GM21528 (cell line): ENCODE data around the gene DKK2.

Source experiments
- ATAC-seq: cut with Tn5 transposase; IDR thresholded peaks from one replicate; pipeline ENCODE4 v1.9.1; 2021; ENCODE audit warnings: mild to moderate bottlenecking, moderate library complexity; ENCODE audit not compliant: unreplicated experiment, low FRiP score

Gene DKK2

GRCh38 chr4:107017443-107018343, 18.4 kb downstream of the DKK2 start:
- no peak for ATAC-seq

- ATAC-seq = no peak
Observed at GRCh38 chr4:107011312-107011711, 24.8 kb downstream of the DKK2 start.

DNA sequence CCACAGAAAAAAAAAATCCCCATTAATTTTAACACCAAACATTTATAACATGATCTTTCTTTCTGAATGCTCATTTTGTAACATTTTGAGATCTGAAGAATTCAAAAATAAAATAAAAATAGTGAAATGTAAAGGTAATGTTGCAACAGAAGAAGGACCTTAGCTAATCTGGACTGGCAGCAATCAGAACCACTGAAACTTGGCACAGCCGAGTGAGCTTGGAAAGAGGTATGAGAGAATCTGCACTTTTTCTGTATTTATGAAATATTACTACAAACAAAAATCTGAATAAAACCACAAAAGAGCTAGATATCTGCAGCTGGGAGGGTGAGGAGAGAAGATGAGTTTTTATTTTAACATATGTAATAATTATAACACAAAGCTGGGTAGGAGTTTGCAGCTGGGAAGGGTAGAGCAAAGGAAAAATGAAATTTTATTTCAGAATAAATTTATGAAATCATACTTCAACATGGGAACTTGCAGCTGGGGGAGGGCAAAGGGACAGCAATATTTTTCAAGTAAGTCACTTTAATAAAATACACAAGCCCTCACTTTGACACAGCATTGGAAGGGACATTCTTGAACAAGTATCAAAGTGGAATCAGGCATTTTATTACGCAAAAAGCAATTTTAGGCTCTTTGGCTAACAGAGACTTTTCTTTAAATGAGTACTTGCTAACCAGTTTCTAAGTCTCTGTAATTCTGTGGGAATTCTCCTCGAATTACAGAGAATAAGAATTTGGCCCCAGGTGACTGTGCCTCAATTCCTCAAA, 26.7 kb downstream of the DKK2 start:
- no peak for ATAC-seq

DNA sequence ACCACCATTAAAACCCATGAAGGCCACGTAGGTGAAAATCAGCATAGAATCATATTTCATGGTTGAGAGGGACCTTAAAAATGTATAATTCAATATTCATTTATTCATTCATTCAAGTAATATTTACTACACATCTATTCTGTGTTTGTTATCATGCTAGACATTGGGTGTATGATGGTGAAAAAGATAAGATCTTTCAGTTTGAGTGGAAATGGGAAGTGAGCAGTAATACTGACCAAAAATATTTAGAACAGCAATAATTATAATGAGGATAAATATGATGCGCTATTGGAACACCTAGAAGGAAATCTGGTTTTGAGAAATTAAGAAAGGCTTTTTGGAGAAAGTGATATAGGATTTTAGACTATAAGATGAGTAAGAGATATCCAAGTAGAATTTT, 28.0 kb downstream of the DKK2 start:
- ATAC-seq = no peak

DNA sequence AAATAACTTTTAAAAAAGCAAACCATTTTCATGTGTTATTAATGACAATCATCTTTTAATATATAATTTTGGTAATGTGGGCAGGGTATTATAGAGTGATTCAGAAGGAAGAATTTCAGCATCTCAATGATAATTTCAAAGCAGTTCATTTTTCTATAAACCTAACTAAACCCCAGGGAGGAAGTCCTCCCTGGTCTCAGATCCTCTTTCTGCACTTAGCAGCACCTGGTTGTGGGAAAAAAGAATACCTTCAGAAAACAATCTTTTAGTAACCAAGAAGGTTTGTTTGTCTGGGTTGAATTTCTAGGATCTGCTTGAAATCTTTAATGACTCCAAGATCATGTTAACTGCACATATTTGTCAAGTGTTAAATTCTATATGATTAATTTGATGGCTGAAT, 29.9 kb downstream of the DKK2 start:
- ATAC-seq = no peak

GRCh38 chr4:106996490-106996889, 39.6 kb downstream of the DKK2 start:
- no peak for ATAC-seq

DNA sequence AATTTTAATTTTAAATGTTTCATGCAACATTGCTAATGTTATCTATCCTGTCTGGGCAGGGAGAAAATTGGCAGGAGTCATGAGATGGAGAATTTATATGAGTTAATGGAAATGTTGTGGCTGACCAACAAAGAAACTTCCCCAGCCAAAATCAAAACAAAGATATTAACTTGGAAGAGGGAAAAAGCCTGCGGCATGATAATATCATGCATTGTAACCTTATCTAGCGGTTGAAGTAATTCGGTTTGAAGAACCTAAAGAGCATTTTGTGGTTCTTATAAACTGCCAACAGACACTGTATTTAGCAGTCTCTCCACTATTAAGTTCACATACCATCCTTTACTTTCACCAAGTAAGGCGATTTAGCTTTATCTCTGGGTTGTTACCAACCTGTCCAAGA, 42.3 kb downstream of the DKK2 start:
- ATAC-seq = no peak

GRCh38 chr4:106987311-106987710, 48.8 kb downstream of the DKK2 start:
- ATAC-seq = no peak

DNA sequence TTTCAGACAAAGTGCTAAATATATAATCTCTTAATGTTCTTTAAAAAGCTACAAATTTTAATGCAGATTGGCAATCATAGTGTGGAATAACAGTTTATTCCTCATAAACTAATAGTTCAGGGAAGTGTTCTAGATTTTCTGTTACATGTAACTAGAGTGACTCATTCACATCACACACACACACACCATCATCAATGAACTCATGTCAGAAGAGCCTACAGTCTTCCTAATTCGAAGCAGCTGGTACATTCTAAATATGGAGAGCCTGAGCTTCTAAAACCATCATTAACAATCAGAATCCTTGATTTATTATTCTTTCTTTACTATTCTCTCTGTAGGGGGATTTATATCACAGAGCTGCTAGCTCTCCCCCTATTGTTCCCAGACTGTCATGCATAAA, 49.6 kb downstream of the DKK2 start:
- ATAC-seq = no peak

DNA sequence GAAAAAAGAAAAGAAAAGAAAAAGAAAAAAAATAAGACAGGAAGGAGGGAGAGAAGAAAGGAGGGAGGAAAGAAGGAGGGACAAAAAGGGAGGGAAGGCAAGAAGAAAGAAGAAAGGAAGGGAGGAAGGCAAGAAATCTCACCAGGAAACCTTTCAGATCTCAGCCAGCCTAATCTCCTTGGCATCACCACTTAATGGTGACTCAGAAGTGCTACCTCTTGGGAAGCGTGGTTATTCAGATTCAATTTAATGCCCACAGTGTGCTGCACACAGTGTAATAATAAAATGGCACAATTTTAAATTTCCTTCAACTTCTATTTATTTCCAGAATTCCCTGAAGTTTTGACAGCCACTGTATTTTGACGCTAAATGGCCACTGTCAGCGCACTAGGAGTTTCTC, 50.3 kb downstream of the DKK2 start:
- ATAC-seq = no peak

DNA sequence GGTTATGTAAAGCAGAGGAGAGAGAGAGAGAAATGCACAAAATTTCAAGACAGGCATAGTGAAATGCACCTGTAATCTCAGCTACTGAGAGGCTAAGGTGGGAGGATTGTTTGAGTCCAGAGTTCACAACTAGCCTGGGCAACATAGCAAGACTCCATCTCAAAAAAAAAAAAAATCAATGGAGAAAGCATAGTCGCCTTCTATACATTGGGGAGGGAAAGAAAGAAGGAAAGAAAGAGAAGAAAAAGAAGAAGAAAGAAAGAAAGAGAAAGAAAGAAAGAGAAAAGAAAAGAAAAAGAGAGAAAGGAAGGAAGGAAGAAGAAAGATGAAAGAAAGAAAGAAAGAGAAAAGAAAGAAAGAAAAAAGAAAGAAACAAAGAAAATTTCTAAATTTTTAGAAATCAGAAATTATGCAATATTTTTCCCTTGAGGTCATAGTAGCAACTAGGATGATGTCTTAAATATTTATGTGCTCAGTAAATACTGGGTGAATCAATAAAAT, 53.4 kb downstream of the DKK2 start:
- ATAC-seq = no peak

GRCh38 chr4:106981431-106981830, 54.7 kb downstream of the DKK2 start:
- ATAC-seq = no peak

- ATAC-seq = no peak
Observed at GRCh38 chr4:106979476-106979875, 56.6 kb downstream of the DKK2 start.

DNA sequence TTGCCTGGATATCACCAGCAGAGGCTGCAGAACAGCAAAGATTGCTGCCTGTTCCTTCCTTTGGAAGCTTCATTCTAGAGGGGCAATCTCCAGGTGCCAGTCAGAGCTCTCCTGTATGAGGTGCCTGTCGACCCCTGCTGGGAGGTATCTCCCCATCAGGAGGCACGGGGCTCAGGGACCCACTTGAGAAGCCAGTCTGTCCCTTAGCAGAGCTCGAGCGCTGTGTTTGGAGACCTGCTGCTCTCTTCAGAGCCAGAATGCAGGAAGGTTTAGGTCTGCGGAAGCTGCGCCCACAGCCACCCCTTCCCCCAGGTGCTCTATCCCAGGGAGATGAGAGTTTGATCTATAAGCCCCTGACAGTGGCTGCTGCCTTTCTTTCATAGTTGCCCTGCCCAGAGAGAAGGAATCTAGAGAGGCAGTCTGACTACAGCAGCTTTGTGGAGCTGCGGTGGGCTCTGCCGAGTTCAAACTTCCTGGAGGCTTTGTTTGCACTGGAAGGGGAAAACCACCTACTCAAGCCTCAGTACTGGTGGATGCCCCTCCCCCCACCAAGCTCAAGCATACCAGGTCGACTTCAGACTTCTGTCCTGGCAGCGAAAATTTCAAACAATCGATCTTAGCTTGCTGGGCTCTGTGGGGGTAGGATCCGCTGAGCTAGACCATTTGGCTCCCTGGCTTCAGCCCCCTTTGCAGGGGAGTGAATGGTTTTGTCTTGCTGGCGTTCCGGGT, 57.9 kb downstream of the DKK2 start:
- no peak for ATAC-seq

GRCh38 chr4:106971636-106972035, 64.5 kb downstream of the DKK2 start:
- ATAC-seq = no peak

DNA sequence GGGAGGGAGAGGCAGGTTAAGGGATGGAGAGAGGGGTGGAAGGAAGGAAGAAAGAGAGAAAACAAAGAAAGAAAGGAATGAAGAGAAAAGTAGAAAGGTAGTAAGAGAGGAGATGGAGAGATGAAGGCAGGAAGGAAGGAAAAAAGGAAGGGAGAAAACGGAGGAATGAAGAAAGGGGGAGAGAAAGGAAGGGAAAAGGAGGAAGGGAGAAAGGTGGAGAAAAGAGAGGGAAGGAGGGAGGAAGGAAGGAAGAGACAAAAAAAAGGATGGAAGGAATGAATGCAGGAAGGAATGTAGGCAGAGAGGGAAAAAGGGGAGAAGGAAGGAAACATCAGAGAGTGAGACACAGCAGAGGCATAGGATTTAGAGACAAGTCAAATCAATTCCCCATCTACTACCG, 68.2 kb downstream of the DKK2 start:
- no peak for ATAC-seq

DNA sequence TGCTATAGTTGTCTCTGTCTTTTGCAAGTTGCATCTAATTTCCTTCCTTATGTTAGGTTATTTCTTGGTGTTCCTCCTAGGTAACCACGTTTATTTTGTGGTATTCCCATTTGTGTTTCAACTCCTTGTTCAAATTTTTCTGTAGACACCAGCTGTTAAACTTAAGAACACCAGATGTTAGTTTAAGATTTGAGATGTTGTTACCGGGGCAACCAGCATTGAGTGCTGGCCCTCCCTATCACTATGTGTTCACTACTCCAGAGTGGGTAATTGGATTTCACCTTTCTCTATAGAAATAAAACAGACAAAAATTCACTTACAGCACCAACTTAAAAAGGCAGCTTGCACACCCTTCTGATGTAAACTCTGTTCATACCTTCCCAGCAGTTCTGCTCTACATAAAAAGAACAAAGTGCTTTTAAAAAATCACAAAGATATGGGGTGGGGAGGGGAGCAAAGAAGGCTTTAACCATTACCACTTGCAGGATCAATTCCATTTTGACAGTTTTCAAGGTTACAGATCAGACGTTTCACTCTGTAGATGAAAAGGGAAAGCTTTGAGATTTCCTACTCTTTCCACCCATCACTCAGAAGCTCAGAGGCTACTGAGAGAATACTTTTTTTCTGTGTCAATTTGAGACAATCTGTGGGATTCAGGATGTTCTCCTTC, 82.9 kb downstream of the DKK2 start:
- no peak for ATAC-seq

DNA sequence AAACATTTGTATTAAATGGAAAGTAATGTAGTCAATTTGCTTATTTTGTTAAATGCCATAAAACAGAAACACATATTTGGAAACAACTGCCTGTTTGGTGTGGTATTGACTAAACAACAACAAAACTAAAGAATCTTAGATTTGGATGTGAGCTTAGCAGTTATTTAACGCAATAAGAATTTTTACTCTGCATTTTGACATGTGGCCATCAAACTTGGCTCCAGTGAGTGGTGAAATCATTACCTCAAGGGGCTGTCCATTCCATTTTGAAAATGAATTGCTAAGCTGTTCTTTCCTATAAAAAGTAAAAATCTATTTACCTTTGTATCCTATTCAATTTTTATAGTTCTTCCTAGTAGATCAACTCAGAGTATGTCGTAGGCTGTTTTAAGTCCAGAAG, 84.2 kb downstream of the DKK2 start:
- ATAC-seq = no peak

DNA sequence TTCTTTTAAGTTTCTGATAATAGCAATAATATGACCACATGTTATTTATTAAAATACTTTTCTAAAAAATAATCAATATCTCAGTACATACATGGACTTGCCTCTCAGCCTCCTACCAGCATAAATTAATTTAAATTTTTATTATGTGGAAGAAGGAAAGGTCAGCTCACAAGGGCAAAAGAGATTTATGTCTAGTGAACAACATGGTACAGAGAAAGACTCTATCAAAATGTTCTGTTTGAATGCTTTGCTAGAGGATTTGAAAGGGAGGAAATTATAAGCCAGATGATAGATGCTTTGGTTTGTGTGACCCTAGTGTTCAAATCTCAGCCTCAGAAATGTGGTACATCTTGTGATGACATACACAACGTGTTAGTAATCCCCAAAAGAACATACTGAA, 94.3 kb downstream of the DKK2 start:
- no peak for ATAC-seq

GRCh38 chr4:106930522-106930921, 105.6 kb downstream of the DKK2 start:
- ATAC-seq = no peak
